Keratinocyte (primary cell): ENCODE results near the gene ANKS1A. TPM values are rescaled to one million over a fixed set of nuclear protein-coding genes. Genes with fewer than 3 reads are reported as not detected.

Experiments used
- DNase-seq: peaks from one replicate; pipeline ENCODE4 v3.0.0-alpha.2; 2011; ENCODE audit warnings: low read depth, missing footprints, low spot score
- FAIRE-seq: peaks from 2 replicates; lab custom pipeline; 2011; peaks lifted over from hg19 to GRCh38; lab: Jason Lieb, UNC
- H2AFZ ChIP-seq: 2 replicates; pipeline ENCODE4 v1.6.0; 2012; ENCODE audit warnings: low read length, control low read depth, inconsistent platforms; ENCODE audit not compliant: control insufficient read depth
- H3K27ac ChIP-seq: 2 replicates; pipeline ENCODE4 v1.5.1; 2011; ENCODE audit warnings: low read length; ENCODE audit not compliant: control insufficient read depth, insufficient read depth
- H3K27me3 ChIP-seq: 3 replicates; pipeline ENCODE4 v1.6.0; 2011; ENCODE audit warnings: low read length; ENCODE audit not compliant: control insufficient read depth, insufficient read depth; ENCODE audit errors: extremely low read depth
- H3K36me3 ChIP-seq, 2 experiments: 2 replicates in 1 of 2; 3 replicates in 1 of 2; pipeline ENCODE4 v1.5.1; 2011; ENCODE audit warnings: low read length in 2 of 2, mild to moderate bottlenecking in 1 of 2; ENCODE audit not compliant: control insufficient read depth in 2 of 2, insufficient read depth in 2 of 2; ENCODE audit errors: extremely low read depth in 1 of 2
- H3K4me1 ChIP-seq: 3 replicates; pipeline ENCODE4 v1.5.1; 2011; ENCODE audit warnings: low read length; ENCODE audit not compliant: control insufficient read depth, insufficient read depth; ENCODE audit errors: extremely low read depth
- H3K4me2 ChIP-seq: 3 replicates; pipeline ENCODE4 v1.6.0; 2011; ENCODE audit warnings: low read depth, low read length; ENCODE audit not compliant: control insufficient read depth, insufficient read depth; ENCODE audit errors: extremely low read depth
- H3K4me3 ChIP-seq, 3 experiments: fragments of 200-600 bp in 1 of 3; sonication (generic) in 1 of 3; 2 replicates in 2 of 3; 3 replicates in 1 of 3; pipeline ENCODE4 v1.5.1; 2011 to 2016; ENCODE audit warnings: low read length in 3 of 3, mild to moderate bottlenecking in 3 of 3, control low read depth in 2 of 3, inconsistent platforms in 1 of 3, low read depth in 1 of 3, mixed read lengths in 1 of 3, mixed run types in 1 of 3, moderate library complexity in 1 of 3; ENCODE audit not compliant: control insufficient read depth in 2 of 3, insufficient read depth in 2 of 3; ENCODE audit errors: extremely low read depth in 1 of 3
- H3K79me2 ChIP-seq: 2 replicates; pipeline ENCODE4 v1.6.0; 2012; ENCODE audit warnings: low read length; ENCODE audit not compliant: control insufficient read depth, insufficient read depth
- H3K9ac ChIP-seq: 3 replicates; pipeline ENCODE4 v1.6.0; 2011; ENCODE audit warnings: low read length; ENCODE audit not compliant: control insufficient read depth, insufficient read depth; ENCODE audit errors: extremely low read depth
- H3K9me1 ChIP-seq: 3 replicates; pipeline ENCODE4 v1.6.0; 2011; ENCODE audit warnings: low read length; ENCODE audit not compliant: control insufficient read depth, insufficient read depth; ENCODE audit errors: extremely low read depth
- H3K9me3 ChIP-seq: 2 replicates; pipeline ENCODE4 v1.5.1; 2012; ENCODE audit warnings: low read depth, low read length; ENCODE audit not compliant: control insufficient read depth
- H4K20me1 ChIP-seq: 3 replicates; pipeline ENCODE4 v1.6.0; 2011; ENCODE audit warnings: low read length; ENCODE audit not compliant: control insufficient read depth, insufficient read depth; ENCODE audit errors: extremely low read depth
- EZH2 ChIP-seq: IDR thresholded peaks from one replicate; pipeline ENCODE4 v1.6.1; 2012; ENCODE audit warnings: inconsistent platforms, mild to moderate bottlenecking, low read length, moderate library complexity
- dilution Hi-C: fragments of 300-500 bp; cut with MboI; formaldehyde crosslinking; loops from one replicate; pipeline ENCODE4 v1.7.0; 2020; ENCODE audit warnings: low sequenced_read_pairs; ENCODE audit not compliant: extremely low pct_ligation_motif_present
- polyA plus RNA-seq, 5 experiments: library from polyadenylated mRNA; depleted of rRNA in 3 of 5; stranded (reverse) in 3 of 5; stranded (forward) in 1 of 5; unstranded in 1 of 5; fragments of >200 nt; gene quantifications; 1 replicate in 1 of 5; 2 replicates in 3 of 5; 3 replicates in 1 of 5; pipeline versions ENCODE4 v1.2.1 to v1.2.3, GENCODE V29; 2011 to 2012; ENCODE audit warnings: missing spikeins in 2 of 5, low read depth in 1 of 5, low replicate concordance in 1 of 5
- TF ChIP-seq, protein P1 (sequence below), 3 experiments: IDR thresholded peaks in 1 of 3; conservative IDR thresholded peaks in 1 of 3; optimal IDR thresholded peaks in 1 of 3; 2 replicates in 2 of 3; 3 replicates in 1 of 3; pipeline versions ENCODE3 to v1.5.1; 2011; ENCODE audit warnings: low read length in 3 of 3, mild to moderate bottlenecking in 3 of 3, moderate library complexity in 2 of 3, control low read depth in 1 of 3, inconsistent platforms in 1 of 3; ENCODE audit not compliant: insufficient read depth in 2 of 3; ENCODE audit errors: extremely low read depth in 1 of 3

ANKS1A gene
- polyA plus RNA-seq, 1 donor (not counting 4 experiments of a cell fraction or from before 2014, with no cell fraction given) = 8.6 TPM

DNA sequence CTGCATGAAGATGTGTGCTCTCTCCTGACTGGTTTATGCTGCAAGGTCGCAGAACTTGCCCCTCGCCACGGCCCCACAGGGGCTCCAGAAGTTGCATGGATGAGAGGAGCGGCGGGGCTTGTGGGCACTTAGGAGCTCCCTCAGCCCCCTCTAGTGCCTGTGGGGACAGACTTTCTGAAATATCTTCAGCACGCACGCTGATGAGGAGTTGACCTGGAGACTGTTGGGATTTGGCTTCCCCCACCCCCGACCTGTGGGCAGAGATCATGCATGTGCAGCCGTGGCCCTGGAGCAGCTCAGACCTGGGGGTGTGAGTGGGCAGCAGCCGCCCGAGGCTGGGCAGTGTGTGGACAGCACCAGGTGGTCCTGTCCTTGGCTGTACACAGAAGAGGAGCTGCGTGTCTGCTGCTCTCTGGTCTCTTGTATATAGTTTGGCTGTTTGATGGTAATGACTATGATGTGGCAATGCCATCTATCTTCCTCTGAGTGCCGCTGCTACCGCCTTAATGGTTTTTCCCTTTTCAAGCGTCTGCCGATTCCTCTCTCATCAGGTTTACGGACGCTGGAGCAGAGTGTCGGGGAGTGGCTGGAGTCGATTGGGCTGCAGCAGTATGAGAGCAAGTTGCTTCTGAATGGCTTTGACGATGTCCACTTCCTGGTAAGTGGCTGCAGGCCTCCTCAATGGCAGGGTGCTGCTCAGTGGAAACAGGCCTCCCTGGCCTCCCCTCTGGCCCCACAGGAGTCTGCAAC, 170.7 kb downstream of the ANKS1A start:
- TF ChIP-seq, protein P1, sequence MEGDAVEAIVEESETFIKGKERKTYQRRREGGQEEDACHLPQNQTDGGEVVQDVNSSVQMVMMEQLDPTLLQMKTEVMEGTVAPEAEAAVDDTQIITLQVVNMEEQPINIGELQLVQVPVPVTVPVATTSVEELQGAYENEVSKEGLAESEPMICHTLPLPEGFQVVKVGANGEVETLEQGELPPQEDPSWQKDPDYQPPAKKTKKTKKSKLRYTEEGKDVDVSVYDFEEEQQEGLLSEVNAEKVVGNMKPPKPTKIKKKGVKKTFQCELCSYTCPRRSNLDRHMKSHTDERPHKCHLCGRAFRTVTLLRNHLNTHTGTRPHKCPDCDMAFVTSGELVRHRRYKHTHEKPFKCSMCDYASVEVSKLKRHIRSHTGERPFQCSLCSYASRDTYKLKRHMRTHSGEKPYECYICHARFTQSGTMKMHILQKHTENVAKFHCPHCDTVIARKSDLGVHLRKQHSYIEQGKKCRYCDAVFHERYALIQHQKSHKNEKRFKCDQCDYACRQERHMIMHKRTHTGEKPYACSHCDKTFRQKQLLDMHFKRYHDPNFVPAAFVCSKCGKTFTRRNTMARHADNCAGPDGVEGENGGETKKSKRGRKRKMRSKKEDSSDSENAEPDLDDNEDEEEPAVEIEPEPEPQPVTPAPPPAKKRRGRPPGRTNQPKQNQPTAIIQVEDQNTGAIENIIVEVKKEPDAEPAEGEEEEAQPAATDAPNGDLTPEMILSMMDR (optimal IDR thresholded peaks at IDR 0.05 in 1 of 3, IDR thresholded peaks at IDR 0.05 in 1 of 3, conservative IDR thresholded peaks at IDR 0.05 in 1 of 3; ENCODE audit: extremely low read depth in 1 of 3, insufficient read depth in 2 of 3, low read length in 3 of 3) = no peak
- no peak for TF ChIP-seq EZH2
- Histone ChIP-seq H3K27ac (no peak overlapping the region), H3K4me1 (no peaks in the 10 kb centered on the region), H3K4me3 (no peak overlapping the region), H3K9ac (no peak overlapping the region), H3K9me1 (no peaks in the 10 kb centered on the region), H3K79me2 (no peaks in the 10 kb centered on the region), H3K4me2 (no peak overlapping the region), H2AFZ (no peak overlapping the region), H3K27me3 (no peaks in the 10 kb centered on the region), H3K36me3 (peaks cover 10 to 20% of the 10 kb centered on the region in 2 experiments), H3K9me3 (no peaks in the 10 kb centered on the region), H4K20me1 (peaks cover 4% of the 10 kb centered on the region)
- DNase-seq (no peak), FAIRE-seq (no peak)
- dilution Hi-C loops = no loop called here

DNA sequence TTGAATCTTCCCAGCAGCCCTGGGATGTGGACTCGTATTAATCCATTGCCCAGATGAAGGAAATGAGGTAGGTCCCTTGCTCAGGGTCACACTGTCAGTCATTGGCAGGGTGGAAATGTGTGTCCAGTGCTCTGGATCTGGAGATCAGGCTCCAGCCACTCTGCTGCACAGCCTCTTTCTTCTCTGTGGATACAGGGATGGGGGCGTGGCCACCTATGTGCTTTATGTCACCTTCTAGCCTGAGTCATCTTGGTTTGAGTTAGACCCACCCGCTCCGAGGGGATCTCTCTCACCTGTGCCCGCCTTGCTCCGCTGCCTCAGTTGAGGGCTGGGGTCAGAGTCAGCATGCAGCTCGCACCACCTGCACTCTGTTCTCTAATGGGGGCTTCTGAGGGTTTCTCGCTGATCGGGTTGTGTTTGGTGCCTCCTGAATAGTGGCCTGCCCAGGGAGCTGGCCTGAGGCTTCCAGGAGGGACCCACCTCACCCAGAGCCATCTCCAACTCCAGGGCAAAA, 172.1 kb downstream of the ANKS1A start:
- Histone ChIP-seq H3K27ac (no peak overlapping the region), H3K4me3 (no peak overlapping the region), H3K9me1 (no peaks in the 10 kb centered on the region), H3K36me3 (peaks cover 10 to 18% of the 10 kb centered on the region in 2 experiments), H3K4me1 (no peaks in the 10 kb centered on the region), H3K79me2 (no peaks in the 10 kb centered on the region), H4K20me1 (peaks cover 4% of the 10 kb centered on the region), H2AFZ (no peak overlapping the region), H3K9me3 (no peaks in the 10 kb centered on the region), H3K4me2 (no peak overlapping the region), H3K9ac (no peak overlapping the region), H3K27me3 (no peaks in the 10 kb centered on the region)
- FAIRE-seq (no peak), DNase-seq (no peak)
- TF ChIP-seq, protein P1 (optimal IDR thresholded peaks at IDR 0.05 in 1 of 3, IDR thresholded peaks at IDR 0.05 in 1 of 3, conservative IDR thresholded peaks at IDR 0.05 in 1 of 3; ENCODE audit: extremely low read depth in 1 of 3, insufficient read depth in 2 of 3, low read length in 3 of 3) = no peak
- no peak for TF ChIP-seq EZH2
- dilution Hi-C loops = no loop called here
